Fibroblast of the aortic adventitia (primary cell): Measurements from ENCODE around the gene DNAJA2. TPM values are rescaled to one million over a fixed set of nuclear protein-coding genes. Genes with fewer than 3 reads are reported as not detected.

Experiments used
- DNase-seq: peaks from one replicate; pipeline ENCODE4 v3.0.0-alpha.2; 2010; ENCODE audit warnings: low read depth
- H3K4me3 ChIP-seq: 2 replicates; pipeline ENCODE4 v1.5.1; 2011; ENCODE audit warnings: low read depth, mild to moderate bottlenecking, control low read depth, low read length, moderate library complexity
- CTCF ChIP-seq: IDR thresholded peaks from 2 replicates; pipeline ENCODE4 v1.5.1; 2011; ENCODE audit warnings: mild to moderate bottlenecking, low read length, control low read depth, inconsistent platforms; ENCODE audit not compliant: insufficient read depth
- total RNA-seq: library from RNA; depleted of rRNA; stranded (reverse); fragments of >200 nt; gene quantifications from 2 replicates; pipeline ENCODE4 v1.2.3, GENCODE V29; 2012; ENCODE audit warnings: low replicate concordance

DNAJA2 gene
- total RNA-seq, 1 donor: 66.9 TPM

DNA sequence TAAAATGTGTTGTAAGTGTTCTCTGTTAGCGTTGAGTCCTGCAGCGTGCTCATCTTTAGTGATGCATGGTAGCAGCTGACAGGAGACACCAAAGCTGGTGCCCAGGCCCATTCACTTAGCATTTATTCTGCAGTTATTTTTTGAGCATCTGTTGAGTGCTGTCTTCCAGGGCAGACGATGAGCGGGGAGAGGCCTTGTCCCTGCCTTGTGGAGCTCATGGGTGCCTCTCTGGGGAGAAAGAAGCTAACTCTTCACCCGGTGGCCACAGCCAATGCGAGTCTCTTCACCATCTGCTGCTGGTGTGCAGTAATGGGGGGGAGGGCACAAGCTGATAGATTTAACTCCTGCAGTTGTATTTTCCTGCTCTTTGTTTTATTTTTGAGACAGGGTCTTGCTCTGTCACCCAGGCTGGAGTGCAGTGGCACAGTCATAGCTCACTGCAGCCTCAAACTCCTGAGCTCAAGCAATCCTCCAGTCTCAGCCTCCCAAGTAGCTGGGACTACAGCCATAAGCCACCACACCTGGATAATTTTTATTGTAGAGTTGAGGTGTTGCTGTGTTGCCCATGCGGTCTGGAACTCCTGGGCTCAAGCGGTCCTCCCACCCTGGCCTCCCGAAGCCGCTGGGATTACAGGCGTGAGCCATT lies 58.8 kb downstream of the DNAJA2 start:
- no peak for DNase-seq
- TF ChIP-seq CTCF: no peak
- H3K4me3 ChIP-seq: no peak overlapping the region

DNA sequence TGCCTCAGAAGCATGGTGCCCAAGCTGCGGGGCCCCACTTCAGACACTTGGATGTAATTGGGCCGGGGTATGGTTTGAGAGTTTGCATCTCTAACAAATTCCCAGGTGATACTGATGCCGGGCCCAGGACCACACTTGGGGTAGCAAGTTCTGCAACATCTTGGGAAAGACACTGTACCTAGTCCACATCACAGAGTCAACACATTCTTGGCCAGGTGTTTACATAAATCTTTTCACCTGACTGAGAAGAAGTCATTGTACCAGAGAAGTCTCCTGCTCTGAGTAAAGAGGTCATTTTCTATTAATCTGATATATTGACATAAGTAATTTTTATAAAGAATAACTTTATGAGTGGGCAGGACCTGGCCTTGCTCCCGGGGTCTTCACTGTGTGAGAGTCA lies 61.8 kb downstream of the DNAJA2 start:
- DNase-seq: no peak
- no peak overlapping the region for H3K4me3 ChIP-seq
- no peak for TF ChIP-seq CTCF

- no peak for TF ChIP-seq CTCF
- H3K4me3 ChIP-seq: no peak overlapping the region
- no peak for DNase-seq
Measured at GRCh38 chr16:46911038-46911437, 62.4 kb downstream of the DNAJA2 start.

GRCh38 chr16:46908540-46909372 lies 64.7 kb downstream of the DNAJA2 start:
- no peak overlapping the region for H3K4me3 ChIP-seq
- peak; percentile 73 for DNase-seq
- TF ChIP-seq CTCF: peak; percentile 63

DNA sequence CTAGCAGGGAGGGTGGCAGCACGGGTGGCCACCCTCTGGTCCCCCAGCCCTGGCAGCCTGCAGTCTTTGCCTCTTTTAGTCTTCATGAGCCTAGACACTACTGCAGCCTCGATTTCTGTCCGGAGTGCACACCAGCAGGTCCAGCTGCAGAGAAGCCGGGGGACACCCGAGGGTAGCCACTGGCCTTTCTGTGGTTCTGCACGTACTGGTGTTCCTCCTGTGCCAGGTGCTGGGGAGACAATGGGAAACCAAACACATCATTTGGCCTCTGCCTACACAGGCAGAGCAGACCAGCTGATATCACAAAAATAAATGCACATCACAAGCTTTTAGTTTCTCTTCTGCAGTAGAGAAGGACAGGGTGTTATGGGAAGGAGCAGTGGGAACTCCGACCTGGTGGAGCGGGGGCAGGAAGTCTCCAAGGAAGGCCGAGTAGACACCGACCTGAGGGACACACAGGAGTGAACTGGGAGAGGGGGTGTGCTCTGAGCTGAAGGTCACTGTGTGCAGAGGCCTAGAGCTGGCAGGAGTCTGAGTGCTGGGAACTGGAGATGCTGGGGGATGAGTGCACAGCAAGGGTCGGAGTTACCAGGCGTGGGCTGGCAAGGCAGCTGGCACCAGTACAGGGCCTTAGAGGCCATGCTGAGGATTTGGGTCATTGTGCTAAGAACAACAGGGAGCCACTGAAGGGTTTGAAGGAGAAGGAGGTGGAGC lies 66.3 kb downstream of the DNAJA2 start:
- no peak overlapping the region for H3K4me3 ChIP-seq
- TF ChIP-seq CTCF: no peak
- DNase-seq: no peak

DNA sequence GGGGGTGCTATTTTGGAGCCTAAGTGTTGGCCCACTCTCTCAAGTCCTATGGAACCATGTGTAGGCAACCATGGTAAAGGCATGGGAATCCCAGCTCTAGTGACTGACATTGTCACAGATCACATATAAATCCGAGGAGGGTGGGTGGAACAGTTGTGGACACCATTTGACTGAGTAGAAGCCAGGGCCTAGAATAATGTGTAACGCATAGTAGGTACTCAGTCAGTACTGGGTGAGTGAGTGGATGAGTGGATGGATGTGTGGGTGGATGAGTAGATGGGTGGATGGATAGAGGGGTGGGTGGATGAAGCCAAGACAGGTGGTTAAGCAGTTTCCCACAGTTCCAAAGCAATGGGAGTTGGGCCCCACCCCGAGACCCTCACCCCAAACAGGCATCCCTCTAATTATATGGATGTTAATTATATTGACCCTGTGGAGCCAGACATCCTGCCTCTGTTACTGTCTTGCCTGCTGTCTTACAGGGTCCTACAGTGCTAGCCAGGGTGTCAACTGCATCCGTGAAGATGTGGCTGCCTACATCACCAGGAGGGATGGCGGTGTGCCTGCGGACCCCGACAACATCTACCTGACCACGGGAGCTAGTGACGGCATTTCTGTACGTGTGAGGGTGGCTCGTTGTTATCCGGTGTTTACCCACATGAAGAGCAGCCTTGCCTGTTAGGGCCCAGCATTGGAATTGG lies 67.0 kb downstream of the DNAJA2 start:
- no peak overlapping the region for H3K4me3 ChIP-seq
- TF ChIP-seq CTCF: no peak
- DNase-seq: no peak
